ENCODE measurements around the gene KMT2C.
"Not testable (repeated sequence)": the region's sequence is repeated elsewhere in the genome, so short reads cannot be mapped to it uniquely, and the experiment has no call there.

DNA sequence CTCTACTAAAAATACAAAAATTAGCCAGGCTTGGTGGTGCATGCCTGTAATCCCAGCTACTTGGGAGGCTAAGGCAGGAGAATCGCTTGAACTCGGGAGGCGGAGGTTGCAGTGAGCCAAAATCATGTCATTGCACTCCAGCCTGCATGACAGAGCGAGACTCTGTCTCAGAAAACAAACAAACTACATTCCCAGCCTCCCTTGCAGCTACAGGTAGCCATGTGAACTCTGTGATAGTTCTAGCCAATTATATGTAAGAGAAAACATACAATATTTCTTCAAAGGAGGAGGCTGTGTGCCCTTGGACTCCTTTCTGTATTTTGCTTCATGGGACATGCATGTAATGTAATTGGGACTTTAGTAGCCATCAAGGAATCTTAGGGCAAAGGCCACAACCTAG, 12.6 kb downstream of the KMT2C start:
- TF ChIP-seq, protein P1, sequence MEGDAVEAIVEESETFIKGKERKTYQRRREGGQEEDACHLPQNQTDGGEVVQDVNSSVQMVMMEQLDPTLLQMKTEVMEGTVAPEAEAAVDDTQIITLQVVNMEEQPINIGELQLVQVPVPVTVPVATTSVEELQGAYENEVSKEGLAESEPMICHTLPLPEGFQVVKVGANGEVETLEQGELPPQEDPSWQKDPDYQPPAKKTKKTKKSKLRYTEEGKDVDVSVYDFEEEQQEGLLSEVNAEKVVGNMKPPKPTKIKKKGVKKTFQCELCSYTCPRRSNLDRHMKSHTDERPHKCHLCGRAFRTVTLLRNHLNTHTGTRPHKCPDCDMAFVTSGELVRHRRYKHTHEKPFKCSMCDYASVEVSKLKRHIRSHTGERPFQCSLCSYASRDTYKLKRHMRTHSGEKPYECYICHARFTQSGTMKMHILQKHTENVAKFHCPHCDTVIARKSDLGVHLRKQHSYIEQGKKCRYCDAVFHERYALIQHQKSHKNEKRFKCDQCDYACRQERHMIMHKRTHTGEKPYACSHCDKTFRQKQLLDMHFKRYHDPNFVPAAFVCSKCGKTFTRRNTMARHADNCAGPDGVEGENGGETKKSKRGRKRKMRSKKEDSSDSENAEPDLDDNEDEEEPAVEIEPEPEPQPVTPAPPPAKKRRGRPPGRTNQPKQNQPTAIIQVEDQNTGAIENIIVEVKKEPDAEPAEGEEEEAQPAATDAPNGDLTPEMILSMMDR (IDR thresholded peaks at IDR 0.05): not testable (repeated sequence)
- TF ChIP-seq POLR2A (IDR thresholded peaks at IDR 0.05): not testable (repeated sequence)

Data from Peyer's patch (tissue), 4 donors.